NCI-H748 (cell line): ENCODE results near the gene ATM.
A peak's percentile ranks its signal among the peaks of the same experiment; 100 is the strongest.

ENCODE experiments used
- DNase-seq: peaks from one replicate; lab custom pipeline; 2025; ENCODE audit not compliant: unreplicated experiment; lab: John Stamatoyannopoulos, UW

Gene ATM, protein sequence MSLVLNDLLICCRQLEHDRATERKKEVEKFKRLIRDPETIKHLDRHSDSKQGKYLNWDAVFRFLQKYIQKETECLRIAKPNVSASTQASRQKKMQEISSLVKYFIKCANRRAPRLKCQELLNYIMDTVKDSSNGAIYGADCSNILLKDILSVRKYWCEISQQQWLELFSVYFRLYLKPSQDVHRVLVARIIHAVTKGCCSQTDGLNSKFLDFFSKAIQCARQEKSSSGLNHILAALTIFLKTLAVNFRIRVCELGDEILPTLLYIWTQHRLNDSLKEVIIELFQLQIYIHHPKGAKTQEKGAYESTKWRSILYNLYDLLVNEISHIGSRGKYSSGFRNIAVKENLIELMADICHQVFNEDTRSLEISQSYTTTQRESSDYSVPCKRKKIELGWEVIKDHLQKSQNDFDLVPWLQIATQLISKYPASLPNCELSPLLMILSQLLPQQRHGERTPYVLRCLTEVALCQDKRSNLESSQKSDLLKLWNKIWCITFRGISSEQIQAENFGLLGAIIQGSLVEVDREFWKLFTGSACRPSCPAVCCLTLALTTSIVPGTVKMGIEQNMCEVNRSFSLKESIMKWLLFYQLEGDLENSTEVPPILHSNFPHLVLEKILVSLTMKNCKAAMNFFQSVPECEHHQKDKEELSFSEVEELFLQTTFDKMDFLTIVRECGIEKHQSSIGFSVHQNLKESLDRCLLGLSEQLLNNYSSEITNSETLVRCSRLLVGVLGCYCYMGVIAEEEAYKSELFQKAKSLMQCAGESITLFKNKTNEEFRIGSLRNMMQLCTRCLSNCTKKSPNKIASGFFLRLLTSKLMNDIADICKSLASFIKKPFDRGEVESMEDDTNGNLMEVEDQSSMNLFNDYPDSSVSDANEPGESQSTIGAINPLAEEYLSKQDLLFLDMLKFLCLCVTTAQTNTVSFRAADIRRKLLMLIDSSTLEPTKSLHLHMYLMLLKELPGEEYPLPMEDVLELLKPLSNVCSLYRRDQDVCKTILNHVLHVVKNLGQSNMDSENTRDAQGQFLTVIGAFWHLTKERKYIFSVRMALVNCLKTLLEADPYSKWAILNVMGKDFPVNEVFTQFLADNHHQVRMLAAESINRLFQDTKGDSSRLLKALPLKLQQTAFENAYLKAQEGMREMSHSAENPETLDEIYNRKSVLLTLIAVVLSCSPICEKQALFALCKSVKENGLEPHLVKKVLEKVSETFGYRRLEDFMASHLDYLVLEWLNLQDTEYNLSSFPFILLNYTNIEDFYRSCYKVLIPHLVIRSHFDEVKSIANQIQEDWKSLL (N-terminal part only)

DNA sequence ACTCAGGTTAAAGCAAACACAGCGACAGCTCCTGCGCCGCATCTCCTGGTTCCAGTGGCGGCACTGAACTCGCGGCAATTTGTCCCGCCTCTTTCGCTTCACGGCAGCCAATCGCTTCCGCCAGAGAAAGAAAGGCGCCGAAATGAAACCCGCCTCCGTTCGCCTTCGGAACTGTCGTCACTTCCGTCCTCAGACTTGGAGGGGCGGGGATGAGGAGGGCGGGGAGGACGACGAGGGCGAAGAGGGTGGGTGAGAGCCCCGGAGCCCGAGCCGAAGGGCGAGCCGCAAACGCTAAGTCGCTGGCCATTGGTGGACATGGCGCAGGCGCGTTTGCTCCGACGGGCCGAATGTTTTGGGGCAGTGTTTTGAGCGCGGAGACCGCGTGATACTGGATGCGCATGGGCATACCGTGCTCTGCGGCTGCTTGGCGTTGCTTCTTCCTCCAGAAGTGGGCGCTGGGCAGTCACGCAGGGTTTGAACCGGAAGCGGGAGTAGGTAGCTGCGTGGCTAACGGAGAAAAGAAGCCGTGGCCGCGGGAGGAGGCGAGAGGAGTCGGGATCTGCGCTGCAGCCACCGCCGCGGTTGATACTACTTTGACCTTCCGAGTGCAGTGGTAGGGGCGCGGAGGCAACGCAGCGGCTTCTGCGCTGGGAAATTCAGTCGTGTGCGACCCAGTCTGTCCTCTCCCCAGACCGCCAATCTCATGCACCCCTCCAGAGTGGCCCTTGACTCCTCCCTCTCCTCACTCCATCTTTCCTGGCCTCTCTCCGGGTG is at the start of gene ATM, which contains the start of gene NPAT:
ATM (plus strand) TSS at position 494 of the 774 bp plus-strand sequence. CDS start 4,558 bp downstream, outside the sequence.
NPAT (minus strand) TSS at position 65 of the 774 bp plus-strand sequence. CDS start 102 bp downstream, outside the sequence.
- peak; percentile 97 for DNase-seq

DNA sequence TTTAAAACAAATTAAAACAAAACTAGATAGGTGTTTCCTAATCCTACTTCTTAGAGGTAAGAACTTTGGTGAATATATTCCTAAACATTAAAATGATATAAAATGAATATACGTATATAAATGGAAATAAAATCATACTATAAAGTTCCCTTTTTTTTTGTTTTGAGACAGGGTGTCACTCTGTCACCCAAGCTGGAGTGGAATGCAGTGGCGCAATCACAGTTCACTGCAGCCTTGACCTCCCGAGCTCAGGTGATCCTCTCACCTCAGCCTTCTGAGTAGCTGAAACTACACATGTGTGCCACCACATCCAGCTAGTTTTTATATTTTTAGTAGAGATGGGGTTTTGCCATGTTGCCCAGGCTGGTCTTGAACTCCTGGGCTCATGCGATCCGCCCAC is 45.3 kb upstream of the ATM start:
- DNase-seq: no peak

DNA sequence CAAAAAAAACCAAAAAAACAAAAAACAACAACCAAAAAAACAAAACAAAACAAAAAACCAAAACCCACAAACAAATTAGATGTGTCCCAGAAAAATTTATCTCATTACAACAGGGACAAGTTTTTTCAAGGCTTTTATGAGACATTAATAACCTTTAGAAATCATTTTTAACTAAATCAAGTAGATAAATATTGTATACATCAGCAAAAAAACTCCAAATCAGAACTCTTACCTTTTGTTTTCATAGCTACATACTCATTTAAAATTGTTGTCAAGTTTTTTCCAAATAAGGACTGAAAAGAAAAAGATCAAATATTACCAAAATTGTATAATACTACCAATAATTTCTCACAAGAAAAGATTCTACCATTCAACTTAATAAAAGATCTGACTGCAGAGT is 29.1 kb upstream of the ATM start:
- no peak for DNase-seq

- no peak for DNase-seq
Observed at GRCh38 chr11:108196901-108197300, 26.0 kb upstream of the ATM start.

DNA sequence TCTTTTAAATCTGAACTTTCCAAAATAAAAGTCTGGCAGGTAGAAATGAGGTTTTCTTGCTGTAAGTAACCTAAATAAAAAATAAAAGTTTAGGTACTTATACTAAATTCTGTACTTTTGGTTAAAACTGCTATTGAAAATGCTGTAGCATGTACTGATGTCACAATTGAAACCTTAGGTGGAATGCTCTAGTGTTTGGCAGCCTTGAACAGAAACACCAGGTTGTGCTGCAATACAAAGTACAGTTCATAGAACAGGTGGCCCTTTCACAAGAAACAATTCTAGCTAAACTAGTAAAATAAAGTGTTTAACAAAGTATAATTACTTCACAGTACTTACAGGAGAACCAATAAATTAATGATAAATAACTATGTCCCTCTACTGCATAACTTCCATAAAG is 25.5 kb upstream of the ATM start:
- no peak for DNase-seq

DNA sequence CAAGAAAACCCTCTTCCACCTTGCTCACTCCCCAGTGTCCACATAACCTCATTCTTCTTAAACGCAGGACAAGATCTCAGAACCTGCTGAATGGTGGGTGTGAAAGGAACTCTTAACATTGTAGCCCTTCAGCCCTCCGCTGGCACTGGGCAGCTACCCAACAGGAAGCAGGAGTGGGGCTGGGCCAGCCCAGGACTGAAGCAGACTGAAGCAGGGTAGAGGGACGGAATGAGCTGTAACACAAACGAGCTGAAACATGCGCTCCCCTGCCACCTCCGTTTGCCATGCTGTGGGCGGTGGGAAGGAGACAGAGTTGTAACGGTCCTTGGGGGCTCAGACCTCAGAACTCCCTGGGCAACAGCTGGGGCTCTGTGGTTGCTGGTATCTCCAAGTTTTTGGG is 24.0 kb upstream of the ATM start:
- DNase-seq: no peak

GRCh38 chr11:108199446-108200321 is 23.2 kb upstream of the ATM start:
- no peak for DNase-seq

GRCh38 chr11:108203075-108203474 is 19.8 kb upstream of the ATM start:
- DNase-seq: no peak

DNA sequence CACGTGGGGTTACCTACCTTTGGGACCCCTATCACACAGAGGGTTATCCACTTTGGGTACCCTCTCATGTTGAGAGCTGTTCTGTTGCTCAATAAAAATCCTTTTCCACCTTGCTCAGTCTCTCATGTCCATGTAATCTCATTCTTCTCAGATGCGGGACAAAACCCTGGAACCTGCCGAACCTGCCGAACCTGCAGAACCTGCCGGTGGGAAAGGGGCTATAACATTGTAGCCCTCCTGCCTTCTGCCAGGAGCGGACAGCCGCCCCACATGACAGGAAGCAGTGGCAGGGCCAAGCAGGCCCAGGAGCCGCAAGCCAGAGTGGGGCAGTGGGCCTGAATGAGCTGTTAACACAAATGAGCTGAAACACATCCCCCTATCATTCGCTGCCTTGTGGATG is 18.5 kb upstream of the ATM start:
- DNase-seq: no peak

DNA sequence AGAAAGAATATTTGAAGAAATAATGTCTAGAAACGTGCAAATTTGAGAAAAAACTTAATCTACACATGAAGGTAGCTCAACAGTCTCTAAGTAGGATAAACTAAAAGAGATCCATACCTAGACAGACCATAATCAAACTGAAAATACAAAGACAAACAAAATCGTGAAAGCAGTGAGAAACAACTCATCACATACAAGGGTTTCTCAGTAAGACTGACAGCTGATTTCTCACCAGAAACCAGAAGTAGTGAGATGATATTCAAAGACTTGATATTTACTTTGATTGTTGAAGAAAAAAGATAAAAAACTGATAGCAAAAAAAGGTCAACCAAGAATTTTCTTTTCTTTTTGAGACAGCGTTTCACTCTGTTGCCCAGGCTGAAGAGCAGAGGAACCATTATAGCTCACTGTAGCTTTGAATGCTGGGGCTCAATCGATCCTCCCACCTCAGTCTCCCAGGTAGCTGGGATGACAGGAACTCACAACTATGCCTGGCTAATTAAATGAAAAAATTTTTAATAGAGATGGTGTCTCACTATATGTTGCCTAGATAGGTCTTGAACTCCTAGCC is 17.9 kb upstream of the ATM start:
- DNase-seq: no peak

DNA sequence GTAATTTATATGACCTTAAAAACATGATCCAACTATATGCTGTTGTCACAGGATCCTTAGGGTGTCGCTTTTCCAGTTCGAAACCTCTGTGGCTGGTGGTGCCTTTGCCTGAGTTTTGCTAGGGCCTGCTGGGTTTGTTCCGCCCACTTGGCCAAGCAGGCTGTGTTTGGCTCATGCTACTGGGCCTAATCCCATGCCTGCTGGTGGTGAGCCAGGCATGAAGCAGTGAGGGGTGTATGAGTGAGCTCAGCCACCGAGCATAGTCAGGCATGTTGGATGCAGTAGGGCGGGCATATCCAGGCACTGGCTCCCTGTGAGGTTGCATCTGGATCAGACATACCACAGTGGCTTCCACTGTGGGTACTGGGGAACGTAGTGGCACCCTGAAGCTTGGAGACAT is 16.7 kb upstream of the ATM start:
- DNase-seq: no peak

- DNase-seq: peak; percentile 0
Observed at GRCh38 chr11:108206969-108207682, 15.7 kb upstream of the ATM start.

DNA sequence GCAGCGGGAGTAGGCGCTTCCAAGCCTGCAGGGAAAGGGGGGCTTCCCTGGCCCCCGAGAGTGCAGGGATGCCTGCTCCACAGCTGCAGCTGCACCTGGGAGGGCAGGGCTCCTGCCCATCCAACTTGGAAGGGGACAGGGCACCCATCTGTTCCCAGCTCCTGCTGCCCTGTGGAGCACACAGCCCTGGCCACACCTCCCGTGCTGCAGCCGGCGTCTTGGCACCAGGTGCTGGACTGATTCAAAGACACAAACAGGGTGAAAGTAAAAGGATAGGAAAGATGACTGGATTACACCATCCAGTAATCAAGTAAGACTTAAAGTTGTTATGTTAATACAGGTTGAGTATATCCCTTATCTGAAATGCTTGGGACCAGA is 15.2 kb upstream of the ATM start:
- DNase-seq: no peak

- DNase-seq: no peak
Observed at GRCh38 chr11:108210441-108210840, 12.4 kb upstream of the ATM start.

DNA sequence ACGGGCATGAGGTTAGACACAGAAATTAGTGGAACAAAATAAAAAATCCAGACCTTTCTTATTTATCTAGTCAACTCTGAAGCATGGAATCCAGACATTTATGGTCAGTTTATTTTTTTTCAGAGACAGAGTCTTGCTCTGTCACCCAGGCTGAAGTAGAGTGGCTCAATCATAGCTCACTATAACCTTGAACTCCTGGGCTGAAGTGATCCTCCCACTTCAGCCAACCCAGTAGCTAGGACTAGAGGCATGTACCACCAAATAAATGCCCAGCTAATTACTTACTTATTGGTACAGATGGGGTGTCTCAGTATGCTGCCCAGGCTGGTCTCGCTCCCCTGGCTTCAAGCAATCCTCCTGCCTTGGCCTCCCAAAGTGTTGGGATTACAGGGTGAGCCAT is 9.1 kb upstream of the ATM start:
- DNase-seq: no peak

DNA sequence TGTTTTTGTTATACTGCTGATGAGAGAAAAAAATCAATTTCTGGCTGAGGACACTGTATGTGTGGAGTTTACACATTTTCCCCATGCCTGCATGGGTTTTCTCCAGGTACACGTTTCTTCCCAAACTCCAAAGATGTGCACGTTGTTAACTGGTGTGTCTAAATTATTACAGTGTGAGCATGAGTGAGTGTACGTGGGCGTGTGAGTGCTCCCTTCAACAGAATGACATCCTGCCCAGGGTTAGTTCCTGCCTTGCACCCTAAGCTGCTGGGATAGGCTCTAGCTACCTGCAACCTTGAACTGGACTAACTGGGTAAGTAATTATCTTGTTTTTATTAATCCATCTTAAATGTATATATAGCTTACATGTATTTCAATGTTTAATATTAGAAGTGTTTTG is 5.9 kb upstream of the ATM start:
- DNase-seq: no peak

DNA sequence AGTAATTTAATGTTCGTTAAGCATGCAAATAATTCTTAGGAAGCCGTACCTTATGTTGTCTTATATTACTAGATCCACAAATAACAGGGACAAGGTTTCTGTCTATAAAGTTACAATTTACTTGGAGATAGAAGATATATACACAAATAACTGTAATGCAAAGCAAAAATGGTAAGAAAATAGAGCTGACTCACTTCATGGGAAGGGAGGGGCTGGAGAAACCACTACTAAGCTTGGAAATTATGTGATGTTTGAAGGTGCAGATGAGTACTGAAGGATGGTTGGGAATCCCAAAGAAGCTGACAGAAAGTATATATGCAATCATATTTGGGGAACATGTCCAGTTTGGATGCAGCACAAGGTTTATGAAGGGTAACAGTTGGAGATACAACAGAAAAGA is 4.4 kb upstream of the ATM start:
- no peak for DNase-seq
